GM12872 (cell line): ENCODE measurements around the gene TMEM132D.

Experiments
- TF ChIP-seq, protein P1 (sequence below): IDR thresholded peaks from 3 replicates; pipeline ENCODE4 v1.5.1; 2011; ENCODE audit warnings: low read depth, mild to moderate bottlenecking, low read length, moderate library complexity; ENCODE audit not compliant: insufficient read depth

Gene TMEM132D

DNA sequence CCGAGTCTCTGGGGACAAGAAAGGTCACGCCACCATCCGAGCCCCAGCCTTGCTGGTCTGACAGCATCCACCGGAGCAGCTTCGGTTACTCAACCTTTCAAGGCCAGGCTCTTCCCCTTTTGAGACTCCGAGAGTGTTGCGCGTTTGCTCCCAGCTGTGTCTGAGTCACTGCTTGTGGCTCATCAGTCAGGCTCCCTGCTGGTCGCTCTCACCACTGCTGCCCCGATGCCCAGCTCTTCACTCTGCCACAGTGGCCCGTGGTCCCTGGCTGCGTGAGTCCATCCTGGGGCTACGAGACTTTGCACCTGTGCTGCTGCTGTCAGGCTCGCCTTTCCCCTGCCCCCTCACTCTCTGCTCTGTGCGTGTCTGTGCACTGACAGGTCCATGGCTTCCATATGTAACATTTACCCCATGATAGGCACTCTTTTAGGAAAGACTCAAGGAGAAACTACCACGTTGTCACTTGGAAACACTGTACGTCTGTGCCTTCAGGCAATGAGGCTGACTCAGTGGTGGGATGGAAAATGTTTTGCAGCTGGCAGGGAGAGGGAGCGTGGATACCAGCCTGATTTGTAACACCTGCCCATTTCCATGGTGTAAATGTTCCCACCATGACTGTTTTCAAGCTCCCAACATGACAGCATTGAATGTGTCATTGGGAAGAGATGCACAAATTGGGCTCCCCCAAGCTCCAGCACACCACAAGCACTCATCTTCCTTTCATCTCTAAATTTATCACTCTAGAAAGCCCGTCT lies 350.7 kb downstream of the TMEM132D start:
- TF ChIP-seq, protein P1, sequence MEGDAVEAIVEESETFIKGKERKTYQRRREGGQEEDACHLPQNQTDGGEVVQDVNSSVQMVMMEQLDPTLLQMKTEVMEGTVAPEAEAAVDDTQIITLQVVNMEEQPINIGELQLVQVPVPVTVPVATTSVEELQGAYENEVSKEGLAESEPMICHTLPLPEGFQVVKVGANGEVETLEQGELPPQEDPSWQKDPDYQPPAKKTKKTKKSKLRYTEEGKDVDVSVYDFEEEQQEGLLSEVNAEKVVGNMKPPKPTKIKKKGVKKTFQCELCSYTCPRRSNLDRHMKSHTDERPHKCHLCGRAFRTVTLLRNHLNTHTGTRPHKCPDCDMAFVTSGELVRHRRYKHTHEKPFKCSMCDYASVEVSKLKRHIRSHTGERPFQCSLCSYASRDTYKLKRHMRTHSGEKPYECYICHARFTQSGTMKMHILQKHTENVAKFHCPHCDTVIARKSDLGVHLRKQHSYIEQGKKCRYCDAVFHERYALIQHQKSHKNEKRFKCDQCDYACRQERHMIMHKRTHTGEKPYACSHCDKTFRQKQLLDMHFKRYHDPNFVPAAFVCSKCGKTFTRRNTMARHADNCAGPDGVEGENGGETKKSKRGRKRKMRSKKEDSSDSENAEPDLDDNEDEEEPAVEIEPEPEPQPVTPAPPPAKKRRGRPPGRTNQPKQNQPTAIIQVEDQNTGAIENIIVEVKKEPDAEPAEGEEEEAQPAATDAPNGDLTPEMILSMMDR: no peak

DNA sequence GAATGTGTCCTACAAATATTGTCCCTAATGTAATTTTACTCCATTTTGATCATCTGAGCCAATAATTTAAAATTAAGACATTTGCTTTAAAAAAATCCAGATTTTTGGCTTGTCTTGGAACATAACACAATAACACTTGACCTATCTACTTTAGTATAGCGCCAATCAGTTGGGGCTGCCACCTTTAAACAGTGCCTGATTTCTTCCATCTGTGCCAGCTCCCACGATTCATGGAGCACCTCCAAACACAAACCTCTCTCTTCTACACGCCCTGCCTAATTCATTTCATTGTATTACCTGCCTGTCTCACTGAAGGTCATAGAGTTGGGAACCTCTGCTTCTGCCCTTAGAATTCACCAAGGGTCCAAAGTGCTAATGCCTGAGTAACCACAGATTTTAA lies 352.4 kb downstream of the TMEM132D start:
- TF ChIP-seq, protein P1: no peak

DNA sequence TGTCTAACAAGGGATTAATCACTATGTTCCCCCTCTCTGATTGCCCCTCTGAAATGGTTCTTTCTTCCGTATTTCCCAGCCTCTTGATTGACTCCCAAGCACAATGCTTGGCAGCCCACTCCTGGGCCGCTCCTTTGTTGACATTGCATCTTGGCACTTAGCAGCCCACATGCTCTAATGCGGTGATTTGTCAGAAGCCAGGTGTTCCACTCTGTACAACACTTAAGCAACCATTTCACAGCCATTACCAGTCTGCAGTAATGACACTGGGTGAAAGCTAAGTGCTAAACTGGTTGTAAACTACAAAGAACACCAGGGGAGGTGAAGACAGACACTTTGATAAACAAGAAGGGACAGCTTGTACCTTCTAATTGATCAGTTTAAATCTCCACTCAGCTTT lies 353.5 kb downstream of the TMEM132D start:
- TF ChIP-seq, protein P1: no peak

DNA sequence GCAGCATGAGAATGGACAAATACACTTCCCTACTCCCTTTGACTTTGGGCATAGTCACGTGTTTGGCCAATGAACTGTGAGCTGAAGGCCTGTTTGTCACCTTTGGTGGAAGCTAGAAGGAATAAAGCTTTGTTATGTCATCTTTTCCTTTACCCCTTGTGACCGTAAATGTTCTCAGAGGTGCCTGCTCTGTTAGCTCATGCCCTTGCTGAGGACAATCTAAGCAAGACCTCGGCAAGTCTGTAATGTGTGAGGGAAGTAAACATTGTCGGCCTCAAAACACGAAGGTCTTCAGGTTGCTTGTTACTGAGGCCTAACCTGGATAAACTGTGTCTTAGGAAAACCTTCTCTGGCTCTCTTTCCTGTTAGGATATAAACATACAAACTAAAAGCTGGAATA lies 354.2 kb downstream of the TMEM132D start:
- TF ChIP-seq, protein P1: no peak

DNA sequence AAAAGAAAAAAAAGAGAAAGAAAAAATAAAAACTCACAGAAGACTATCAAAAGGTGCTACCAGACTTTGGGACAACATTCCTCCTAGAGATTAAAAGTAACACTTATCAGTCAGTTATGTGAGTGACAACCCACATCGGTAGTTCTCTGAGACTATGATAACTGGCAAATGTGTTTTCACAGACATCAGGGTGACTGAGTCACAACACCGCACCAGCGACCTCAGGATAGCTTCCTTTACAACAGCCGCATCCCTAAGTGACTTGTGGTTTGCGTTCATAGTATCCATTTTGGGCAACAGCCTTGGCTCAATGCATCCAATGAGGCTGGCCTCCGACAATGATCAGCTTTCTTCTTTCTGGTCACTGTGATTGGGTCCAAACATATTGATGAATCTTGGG lies 359.1 kb downstream of the TMEM132D start:
- TF ChIP-seq, protein P1: no peak

DNA sequence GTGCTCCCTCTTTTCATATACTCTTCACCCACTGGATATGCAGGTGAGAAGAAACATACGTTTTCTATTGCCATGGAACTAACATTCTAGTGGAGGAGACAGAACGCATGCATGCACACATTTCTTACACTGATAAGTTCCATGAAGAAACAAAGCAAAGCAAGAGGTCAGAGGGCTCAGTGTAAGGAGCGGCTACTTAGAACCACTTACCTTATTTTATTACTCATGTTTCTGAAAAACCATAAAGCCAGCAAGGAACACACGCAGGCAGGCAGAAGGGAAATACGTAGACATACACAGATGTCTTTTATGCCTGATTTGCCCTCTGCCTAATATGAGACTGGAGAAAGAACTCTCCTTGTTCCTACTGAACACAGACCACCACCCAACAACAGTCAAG lies 362.9 kb downstream of the TMEM132D start:
- TF ChIP-seq, protein P1: no peak

DNA sequence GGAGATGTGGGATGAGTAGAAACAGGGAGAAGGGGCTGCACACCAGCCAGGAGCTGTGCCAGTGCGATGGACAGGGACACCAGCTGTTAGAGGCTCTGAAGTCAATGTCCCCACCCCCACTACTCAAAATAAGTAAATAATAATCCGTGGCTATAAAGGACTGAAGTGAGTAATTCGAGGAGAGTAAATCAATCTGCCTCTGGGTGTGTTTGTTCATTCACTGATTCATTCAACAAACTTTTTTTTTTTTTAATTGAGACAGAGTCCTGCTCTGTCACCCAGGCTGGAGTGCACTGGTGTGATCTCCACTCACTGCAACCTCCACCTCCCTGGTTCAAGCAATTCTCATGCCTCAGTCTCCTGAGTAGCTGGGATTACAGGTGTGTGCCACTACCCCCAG lies 363.6 kb downstream of the TMEM132D start:
- TF ChIP-seq, protein P1: no peak
